CD14-positive monocyte (primary cell): ENCODE measurements around the gene AKT1S1. TPM values are rescaled to one million over a fixed set of nuclear protein-coding genes. Genes with fewer than 3 reads are reported as not detected.
A peak's percentile ranks its signal among the peaks of the same experiment; 100 is the strongest.

Experiments
- DNase-seq, 3 donors: peaks; one replicate each; pipeline ENCODE4 v3.0.0-alpha.2; 2011 to 2022
- H2AFZ ChIP-seq: 2 replicates; pipeline ENCODE4 v1.6.0; 2012; ENCODE audit warnings: mild to moderate bottlenecking, low read depth, low read length, inconsistent platforms; ENCODE audit not compliant: insufficient read depth, poor library complexity, severe bottlenecking
- H3K27ac ChIP-seq, 2 donors: 1 replicate in 1 of 2; 2 replicates in 1 of 2; pipeline ENCODE4 v1.5.1; 2012 to 2013; ENCODE audit warnings: low read length in 2 of 2, control low read depth in 1 of 2, inconsistent platforms in 1 of 2, low read depth in 1 of 2, mild to moderate bottlenecking in 1 of 2
- H3K27me3 ChIP-seq, 2 donors: one replicate each; pipeline versions ENCODE4 v1.6.0 to v1.6.1; 2011 to 2013; ENCODE audit warnings: low read length in 2 of 2; ENCODE audit not compliant: control insufficient read depth in 2 of 2, insufficient read depth in 2 of 2
- H3K36me3 ChIP-seq, 2 donors: replicated peaks in 1 of 2; 1 replicate in 1 of 2; 2 replicates in 1 of 2; pipeline versions ENCODE4 v1.5.1 to v1.6.1; 2012 to 2013; ENCODE audit warnings: low read length in 2 of 2, control low read depth in 1 of 2, inconsistent platforms in 1 of 2, mild to moderate bottlenecking in 1 of 2; ENCODE audit not compliant: insufficient read depth in 2 of 2, control insufficient read depth in 1 of 2
- H3K4me1 ChIP-seq, 2 donors: 1 replicate in 1 of 2; 2 replicates in 1 of 2; pipeline versions ENCODE4 v1.5.1 to v1.6.1; 2012 to 2013; ENCODE audit warnings: low read length in 2 of 2, control low read depth in 1 of 2, inconsistent platforms in 1 of 2, mild to moderate bottlenecking in 1 of 2, moderate library complexity in 1 of 2; ENCODE audit not compliant: insufficient read depth in 2 of 2, control insufficient read depth in 1 of 2
- H3K4me2 ChIP-seq: replicated peaks from 2 replicates; pipeline ENCODE3; 2012; ENCODE audit warnings: low read length, moderate library complexity, mild to moderate bottlenecking; ENCODE audit not compliant: poor library complexity, severe bottlenecking; ENCODE audit errors: extremely low read depth
- H3K4me3 ChIP-seq, 3 experiments: fragments of 200-600 bp in 1 of 3; sonication (generic) in 1 of 3; replicated peaks in 1 of 3; 1 replicate in 2 of 3; 2 replicates in 1 of 3; pipeline ENCODE4 v1.5.1; 2011 to 2013; ENCODE audit warnings: low read length in 3 of 3, mild to moderate bottlenecking in 3 of 3, control low read depth in 2 of 3, low read depth in 2 of 3, inconsistent platforms in 1 of 3, moderate library complexity in 1 of 3
- H3K79me2 ChIP-seq: 2 replicates; pipeline ENCODE4 v1.6.0; 2012; ENCODE audit warnings: mild to moderate bottlenecking, control low read depth, inconsistent platforms, low read length, moderate library complexity; ENCODE audit not compliant: insufficient read depth
- H3K9ac ChIP-seq: 2 replicates; pipeline ENCODE4 v1.6.0; 2017; ENCODE audit warnings: low read length, mild to moderate bottlenecking; ENCODE audit not compliant: insufficient read depth, poor library complexity, severe bottlenecking
- H3K9me3 ChIP-seq, 2 donors: replicated peaks in 1 of 2; 1 replicate in 1 of 2; 2 replicates in 1 of 2; pipeline versions ENCODE4 v1.5.1 to v1.6.1; 2012 to 2013; ENCODE audit warnings: low read length in 2 of 2, control low read depth in 1 of 2; ENCODE audit not compliant: control insufficient read depth in 1 of 2, insufficient read depth in 1 of 2
- H4K20me1 ChIP-seq: 2 replicates; pipeline ENCODE4 v1.6.0; 2012; ENCODE audit warnings: mild to moderate bottlenecking, low read length, control low read depth, moderate library complexity; ENCODE audit not compliant: insufficient read depth
- H3K27ac Mint-ChIP-seq, 7 donors: one replicate each; pipeline ENCODE4 v1.8.0; 2020; ENCODE audit warnings: mild to moderate bottlenecking in 7 of 7, mixed read lengths in 7 of 7, moderate library complexity in 6 of 7, inconsistent platforms in 2 of 7
- H3K27me3 Mint-ChIP-seq, 3 donors: one replicate each; pipeline ENCODE4 v1.8.0; 2021 to 2022; ENCODE audit warnings: low read depth in 3 of 3, mild to moderate bottlenecking in 3 of 3, mixed read lengths in 3 of 3, moderate library complexity in 3 of 3, inconsistent platforms in 1 of 3
- H3K36me3 Mint-ChIP-seq, 2 donors: one replicate each; pipeline ENCODE4 v1.8.0; 2020; ENCODE audit warnings: mixed read lengths in 2 of 2, inconsistent platforms in 1 of 2, mild to moderate bottlenecking in 1 of 2
- H3K4me1 Mint-ChIP-seq: one replicate; pipeline ENCODE4 v1.8.0; 2020; ENCODE audit warnings: mild to moderate bottlenecking, mixed read lengths
- H3K4me3 Mint-ChIP-seq, 2 donors: one replicate each; pipeline ENCODE4 v1.8.0; 2020; ENCODE audit warnings: mild to moderate bottlenecking in 2 of 2, mixed read lengths in 2 of 2, moderate library complexity in 1 of 2
- H3K9me3 Mint-ChIP-seq, 7 donors: one replicate each; pipeline ENCODE4 v1.8.0; 2020 to 2022; ENCODE audit warnings: mixed read lengths in 7 of 7, mild to moderate bottlenecking in 6 of 7, moderate library complexity in 6 of 7, inconsistent platforms in 2 of 7
- CTCF ChIP-seq: fragments of 200-600 bp; IDR thresholded peaks from one replicate; pipeline ENCODE4 v1.8.0; 2022; ENCODE audit warnings: antibody characterized with exemption, mild to moderate bottlenecking
- WGBS: methylation state at CpG from one replicate; pipeline ENCODE4 v1.1.5; 2013; ENCODE audit warnings: missing lambda C conversion rate; ENCODE audit not compliant: insufficient coverage; 5-methylcytosine and 5-hydroxymethylcytosine counted together
- intact Hi-C, 2 donors: fragments of 100-400 bp; cut with micrococcal nuclease; formaldehyde crosslinking; loops; one replicate each; pipeline versions ENCODE4 v1.15.0 to v1.15.1; 2023
- polyA plus RNA-seq, 3 donors: library from polyadenylated mRNA; depleted of rRNA in 1 of 3; unstranded in 2 of 3; stranded (reverse) in 1 of 3; fragments of 300-500 nt in 2 of 3; fragments of >200 nt in 1 of 3; fragmentation: Illumina TruSeq in 2 of 3; gene quantifications; 1 replicate in 2 of 3; 2 replicates in 1 of 3; pipeline ENCODE4 v1.2.3, GENCODE V29; 2012 to 2021

Gene AKT1S1
- polyA plus RNA-seq, 3 donors = 5.4 to 18.2 (median 6.6) TPM

- Histone ChIP-seq H3K4me3 (peak overlapping the region; percentile 35 to 99 (median 84)), H2AFZ (peak overlapping the region; percentile 92), H3K9me3 (peaks cover 4% of the 10 kb centered on the region in 2 donors), H3K27ac (no peak overlapping the region), H3K36me3 (peaks cover 0 to 3% of the 10 kb centered on the region in 2 donors), H3K79me2 (peaks cover 20% of the 10 kb centered on the region), H3K4me2 (peak overlapping the region; percentile 96), H3K27me3 (peaks cover 7 to 12% of the 10 kb centered on the region in 2 donors), H3K4me1 (peaks cover 32 to 40% of the 10 kb centered on the region in 2 donors), H4K20me1 (peaks cover 46% of the 10 kb centered on the region), H3K9ac (peak overlapping the region; percentile 97)
- peaks cover 8 to 17% of the 10 kb centered on the region in 2 donors for H3K36me3 Mint-ChIP-seq
- peaks cover 42% of the 10 kb centered on the region for H3K4me1 Mint-ChIP-seq
- H3K27ac Mint-ChIP-seq = no peak overlapping the region
- no peak for DNase-seq
- peak overlapping the region; percentile 71 to 86 for H3K4me3 Mint-ChIP-seq
- peaks cover 14 to 17% (median 15%) of the 10 kb centered on the region in 3 donors for H3K27me3 Mint-ChIP-seq
- intact Hi-C loops = loop anchor here (2.0 to 5.0 kb wide), 3 partner anchors 15 to 34 kb away; partner anchors contain the start of genes MED25 (in 2 of the 2) and PNKP (in 1 of the 2)
- no peak for TF ChIP-seq CTCF
- peaks cover 4 to 11% (median 8%) of the 10 kb centered on the region in 7 donors for H3K9me3 Mint-ChIP-seq
- 4% methylated on average over 49 of the region's 78 CpGs for WGBS
Observed at GRCh38 chr19:49851456-49852259, 25.5 kb downstream of the AKT1S1 start.

DNA sequence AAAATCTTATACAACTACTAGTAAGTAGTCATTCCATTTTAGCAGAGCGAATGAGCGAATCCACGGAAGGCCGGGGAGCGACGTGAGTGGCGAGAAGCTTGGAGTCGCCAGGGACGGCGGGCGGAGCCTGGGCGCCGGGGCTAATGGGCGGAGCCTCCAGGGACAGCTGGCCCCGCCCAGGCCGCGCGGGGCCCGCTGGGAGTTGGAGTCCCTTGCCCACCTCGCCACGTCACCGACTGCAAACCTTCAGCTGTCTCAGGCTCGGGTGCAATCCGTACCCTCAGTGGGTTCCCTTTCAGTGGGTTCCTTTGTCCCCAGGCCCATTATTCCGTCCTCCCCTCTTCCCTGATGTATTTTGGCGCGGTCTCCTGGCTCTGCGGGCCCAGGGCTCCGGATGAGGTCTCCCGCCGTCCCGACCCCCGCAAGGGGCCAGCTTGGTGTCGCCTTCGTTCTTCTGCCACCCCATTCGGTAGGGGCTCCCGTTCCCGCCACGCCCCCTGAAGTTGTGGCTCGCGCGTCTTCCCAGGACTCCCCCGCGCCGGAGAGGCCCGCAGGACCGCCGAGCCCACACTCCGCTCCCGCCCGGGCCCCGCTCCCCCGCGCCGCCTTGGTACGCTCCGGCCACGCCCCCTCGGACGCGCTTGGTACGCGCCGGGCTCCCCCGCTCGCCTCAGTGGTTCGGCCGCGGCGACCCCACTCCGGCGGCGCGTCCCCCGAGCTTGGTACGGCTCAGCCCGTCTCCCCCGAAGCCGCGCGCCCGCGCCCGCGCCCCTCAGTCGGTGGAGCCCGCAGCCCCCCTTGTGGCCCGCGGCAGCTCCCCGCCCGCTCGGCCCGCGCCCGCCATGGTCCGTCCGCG lies 26.4 kb downstream of the AKT1S1 start, which contains the start of gene PTOV1:
Gene PTOV1 (plus strand): TSS at position 673 of the 856 bp plus-strand sequence.
- peaks cover 4% of the 10 kb centered on the region in 2 donors for H3K9me3 ChIP-seq
- peaks cover 7 to 12% of the 10 kb centered on the region in 2 donors for H3K27me3 ChIP-seq
- WGBS = 3% methylated on average over 98 of the region's 98 CpGs
- intact Hi-C loops = loop anchor here (2.0 to 5.0 kb wide), 3 partner anchors 16 to 33 kb away; partner anchors contain the start of genes MED25 (in 2 of the 2) and PNKP (in 1 of the 2)
- H3K27me3 Mint-ChIP-seq = peaks cover 14 to 17% (median 15%) of the 10 kb centered on the region in 3 donors
- no peak for TF ChIP-seq CTCF
- peak; percentile 88 to 90 (median 88) for DNase-seq
- H3K9ac ChIP-seq = peak within 1 kb of the TSS; percentile 97
- peaks cover 32 to 40% of the 10 kb centered on the region in 2 donors for H3K4me1 ChIP-seq
- H3K36me3 ChIP-seq = no peaks in the 10 kb centered on the region
- peak within 1 kb of the TSS; percentile 95 to 97 for H3K27ac ChIP-seq
- peak within 1 kb of the TSS; percentile 93 to 99 (median 96) for H3K27ac Mint-ChIP-seq
- peaks cover 8 to 14% of the 10 kb centered on the region in 2 donors for H3K36me3 Mint-ChIP-seq
- H3K4me3 ChIP-seq = peak within 1 kb of the TSS; percentile 84 to 99 (median 96)
- peaks cover 4 to 11% (median 8%) of the 10 kb centered on the region in 7 donors for H3K9me3 Mint-ChIP-seq
- peaks cover 42% of the 10 kb centered on the region for H3K4me1 Mint-ChIP-seq
- H4K20me1 ChIP-seq = peaks cover 39% of the 10 kb centered on the region
- H2AFZ ChIP-seq = peak within 1 kb of the TSS; percentile 92
- H3K4me3 Mint-ChIP-seq = peak within 1 kb of the TSS; percentile 88 to 92
- peaks cover 20% of the 10 kb centered on the region for H3K79me2 ChIP-seq
- H3K4me2 ChIP-seq = peak within 1 kb of the TSS; percentile 96
